Keratinocyte (primary cell): ENCODE measurements around the gene PRPF6. TPM values are rescaled to one million over a fixed set of nuclear protein-coding genes. Genes with fewer than 3 reads are reported as not detected.

Experiments used
- DNase-seq: peaks from one replicate; pipeline ENCODE4 v3.0.0-alpha.2; 2011; ENCODE audit warnings: low read depth, missing footprints, low spot score
- FAIRE-seq: peaks from 2 replicates; lab custom pipeline; 2011; peaks lifted over from hg19 to GRCh38; lab: Jason Lieb, UNC
- H2AFZ ChIP-seq: 2 replicates; pipeline ENCODE4 v1.6.0; 2012; ENCODE audit warnings: low read length, control low read depth, inconsistent platforms; ENCODE audit not compliant: control insufficient read depth
- H3K27ac ChIP-seq: 2 replicates; pipeline ENCODE4 v1.5.1; 2011; ENCODE audit warnings: low read length; ENCODE audit not compliant: control insufficient read depth, insufficient read depth
- H3K27me3 ChIP-seq: 3 replicates; pipeline ENCODE4 v1.6.0; 2011; ENCODE audit warnings: low read length; ENCODE audit not compliant: control insufficient read depth, insufficient read depth; ENCODE audit errors: extremely low read depth
- H3K36me3 ChIP-seq, 2 experiments: 2 replicates in 1 of 2; 3 replicates in 1 of 2; pipeline ENCODE4 v1.5.1; 2011; ENCODE audit warnings: low read length in 2 of 2, mild to moderate bottlenecking in 1 of 2; ENCODE audit not compliant: control insufficient read depth in 2 of 2, insufficient read depth in 2 of 2; ENCODE audit errors: extremely low read depth in 1 of 2
- H3K4me1 ChIP-seq: 3 replicates; pipeline ENCODE4 v1.5.1; 2011; ENCODE audit warnings: low read length; ENCODE audit not compliant: control insufficient read depth, insufficient read depth; ENCODE audit errors: extremely low read depth
- H3K4me2 ChIP-seq: 3 replicates; pipeline ENCODE4 v1.6.0; 2011; ENCODE audit warnings: low read depth, low read length; ENCODE audit not compliant: control insufficient read depth, insufficient read depth; ENCODE audit errors: extremely low read depth
- H3K4me3 ChIP-seq, 3 experiments: fragments of 200-600 bp in 1 of 3; sonication (generic) in 1 of 3; 2 replicates in 2 of 3; 3 replicates in 1 of 3; pipeline ENCODE4 v1.5.1; 2011 to 2016; ENCODE audit warnings: low read length in 3 of 3, mild to moderate bottlenecking in 3 of 3, control low read depth in 2 of 3, inconsistent platforms in 1 of 3, low read depth in 1 of 3, mixed read lengths in 1 of 3, mixed run types in 1 of 3, moderate library complexity in 1 of 3; ENCODE audit not compliant: control insufficient read depth in 2 of 3, insufficient read depth in 2 of 3; ENCODE audit errors: extremely low read depth in 1 of 3
- H3K79me2 ChIP-seq: 2 replicates; pipeline ENCODE4 v1.6.0; 2012; ENCODE audit warnings: low read length; ENCODE audit not compliant: control insufficient read depth, insufficient read depth
- H3K9ac ChIP-seq: 3 replicates; pipeline ENCODE4 v1.6.0; 2011; ENCODE audit warnings: low read length; ENCODE audit not compliant: control insufficient read depth, insufficient read depth; ENCODE audit errors: extremely low read depth
- H3K9me1 ChIP-seq: 3 replicates; pipeline ENCODE4 v1.6.0; 2011; ENCODE audit warnings: low read length; ENCODE audit not compliant: control insufficient read depth, insufficient read depth; ENCODE audit errors: extremely low read depth
- H3K9me3 ChIP-seq: 2 replicates; pipeline ENCODE4 v1.5.1; 2012; ENCODE audit warnings: low read depth, low read length; ENCODE audit not compliant: control insufficient read depth
- H4K20me1 ChIP-seq: 3 replicates; pipeline ENCODE4 v1.6.0; 2011; ENCODE audit warnings: low read length; ENCODE audit not compliant: control insufficient read depth, insufficient read depth; ENCODE audit errors: extremely low read depth
- CTCF ChIP-seq, 3 experiments: IDR thresholded peaks in 1 of 3; conservative IDR thresholded peaks in 1 of 3; optimal IDR thresholded peaks in 1 of 3; 2 replicates in 2 of 3; 3 replicates in 1 of 3; pipeline versions ENCODE3 to v1.5.1; 2011; ENCODE audit warnings: low read length in 3 of 3, mild to moderate bottlenecking in 3 of 3, moderate library complexity in 2 of 3, control low read depth in 1 of 3, inconsistent platforms in 1 of 3; ENCODE audit not compliant: insufficient read depth in 2 of 3; ENCODE audit errors: extremely low read depth in 1 of 3
- EZH2 ChIP-seq: IDR thresholded peaks from one replicate; pipeline ENCODE4 v1.6.1; 2012; ENCODE audit warnings: inconsistent platforms, mild to moderate bottlenecking, low read length, moderate library complexity
- dilution Hi-C: fragments of 300-500 bp; cut with MboI; formaldehyde crosslinking; loops from one replicate; pipeline ENCODE4 v1.7.0; 2020; ENCODE audit warnings: low sequenced_read_pairs; ENCODE audit not compliant: extremely low pct_ligation_motif_present
- polyA plus RNA-seq, 5 experiments: library from polyadenylated mRNA; depleted of rRNA in 3 of 5; stranded (reverse) in 3 of 5; stranded (forward) in 1 of 5; unstranded in 1 of 5; fragments of >200 nt; gene quantifications; 1 replicate in 1 of 5; 2 replicates in 3 of 5; 3 replicates in 1 of 5; pipeline versions ENCODE4 v1.2.1 to v1.2.3, GENCODE V29; 2011 to 2012; ENCODE audit warnings: missing spikeins in 2 of 5, low read depth in 1 of 5, low replicate concordance in 1 of 5

PRPF6 gene
- polyA plus RNA-seq, 1 donor (not counting 4 experiments of a cell fraction or from before 2014, with no cell fraction given) = 30.5 TPM

- H3K9ac ChIP-seq = no peak overlapping the region
- FAIRE-seq (no peak), DNase-seq (no peak)
- no peak overlapping the region for H3K4me2 ChIP-seq
- peaks cover 36% of the 10 kb centered on the region for H3K79me2 ChIP-seq
- no peaks in the 10 kb centered on the region for H3K27me3 ChIP-seq
- peaks cover 14% of the 10 kb centered on the region for H4K20me1 ChIP-seq
- dilution Hi-C loops = no loop called here
- H3K36me3 ChIP-seq = peaks cover 29 to 35% of the 10 kb centered on the region in 2 experiments
- no peaks in the 10 kb centered on the region for H3K9me3 ChIP-seq
- H2AFZ ChIP-seq = no peak overlapping the region
- no peak overlapping the region for H3K4me3 ChIP-seq
- H3K4me1 ChIP-seq = peaks cover 6% of the 10 kb centered on the region
- H3K9me1 ChIP-seq = no peaks in the 10 kb centered on the region
- H3K27ac ChIP-seq = no peak overlapping the region
- no peak for TF ChIP-seq CTCF (optimal IDR thresholded peaks at IDR 0.05 in 1 of 3, IDR thresholded peaks at IDR 0.05 in 1 of 3, conservative IDR thresholded peaks at IDR 0.05 in 1 of 3; ENCODE audit: extremely low read depth in 1 of 3, insufficient read depth in 2 of 3, low read length in 3 of 3)
These were observed 43.3 kb upstream of the PRPF6 start for GRCh38 chr20:63937596-63937995.

- Histone ChIP-seq H3K4me3 (no peak overlapping the region), H3K9me3 (no peaks in the 10 kb centered on the region), H3K27ac (no peak overlapping the region), H3K9me1 (no peaks in the 10 kb centered on the region), H3K79me2 (peaks cover 21% of the 10 kb centered on the region), H2AFZ (no peak overlapping the region), H3K36me3 (peaks cover 31 to 33% of the 10 kb centered on the region in 2 experiments), H3K4me1 (peaks cover 13% of the 10 kb centered on the region), H3K27me3 (no peaks in the 10 kb centered on the region), H4K20me1 (peaks cover 15% of the 10 kb centered on the region), H3K4me2 (no peak overlapping the region), H3K9ac (no peak overlapping the region)
- no peak for FAIRE-seq
- TF ChIP-seq CTCF (optimal IDR thresholded peaks at IDR 0.05 in 1 of 3, IDR thresholded peaks at IDR 0.05 in 1 of 3, conservative IDR thresholded peaks at IDR 0.05 in 1 of 3; ENCODE audit: extremely low read depth in 1 of 3, insufficient read depth in 2 of 3, low read length in 3 of 3) (no peak), EZH2 (no peak)
- dilution Hi-C loops = no loop called here
- DNase-seq = no peak
These were observed 41.6 kb upstream of the PRPF6 start for GRCh38 chr20:63939061-63939935.
